Dedifferentiated amniotic fluid mesenchymal stem cell (primary cell): ENCODE measurements around the gene CASZ1.
A peak's percentile ranks its signal among the peaks of the same experiment; 100 is the strongest.

Experiments
- DNase-seq: peaks from one replicate; pipeline ENCODE4 v3.0.0-alpha.2; 2016; ENCODE audit errors: extremely low spot score

Gene CASZ1

GRCh38 chr1:10753299-10753698 lies 43.1 kb downstream of the CASZ1 start:
- no peak for DNase-seq

GRCh38 chr1:10751561-10752085 lies 44.8 kb downstream of the CASZ1 start:
- no peak for DNase-seq

- no peak for DNase-seq
Measured at GRCh38 chr1:10751160-10751559, 45.3 kb downstream of the CASZ1 start.

GRCh38 chr1:10745886-10746455 lies 50.5 kb downstream of the CASZ1 start:
- no peak for DNase-seq

- no peak for DNase-seq
Measured at GRCh38 chr1:10745383-10745782, 51.1 kb downstream of the CASZ1 start.

GRCh38 chr1:10744654-10745238 lies 51.7 kb downstream of the CASZ1 start:
- no peak for DNase-seq

- no peak for DNase-seq
Measured at GRCh38 chr1:10744029-10744428, 52.4 kb downstream of the CASZ1 start.

GRCh38 chr1:10741696-10742095 lies 54.8 kb downstream of the CASZ1 start:
- DNase-seq = no peak

GRCh38 chr1:10740123-10740522 lies 56.3 kb downstream of the CASZ1 start:
- DNase-seq = no peak

GRCh38 chr1:10739589-10739988 lies 56.9 kb downstream of the CASZ1 start:
- DNase-seq = no peak

GRCh38 chr1:10738061-10739058 lies 58.1 kb downstream of the CASZ1 start:
- no peak for DNase-seq

- no peak for DNase-seq
Measured at GRCh38 chr1:10737651-10738050, 58.8 kb downstream of the CASZ1 start.

- no peak for DNase-seq
Measured at GRCh38 chr1:10736634-10737586, 59.5 kb downstream of the CASZ1 start.

GRCh38 chr1:10735563-10736305 lies 60.7 kb downstream of the CASZ1 start:
- DNase-seq = no peak

GRCh38 chr1:10734962-10735544 lies 61.4 kb downstream of the CASZ1 start:
- DNase-seq = no peak

GRCh38 chr1:10734375-10734774 lies 62.1 kb downstream of the CASZ1 start:
- DNase-seq = no peak

- DNase-seq = no peak
Measured at GRCh38 chr1:10733474-10734366, 62.7 kb downstream of the CASZ1 start.

GRCh38 chr1:10730985-10731384 lies 65.5 kb downstream of the CASZ1 start:
- peak; percentile 54 for DNase-seq
